ENCODE measurements around the gene EXT2. TPM values are rescaled to one million over a fixed set of nuclear protein-coding genes. Genes with fewer than 3 reads are reported as not detected.

The EXT2 gene
- total RNA-seq, 1 experiment from 2014 or later = 39.1 TPM

DNA sequence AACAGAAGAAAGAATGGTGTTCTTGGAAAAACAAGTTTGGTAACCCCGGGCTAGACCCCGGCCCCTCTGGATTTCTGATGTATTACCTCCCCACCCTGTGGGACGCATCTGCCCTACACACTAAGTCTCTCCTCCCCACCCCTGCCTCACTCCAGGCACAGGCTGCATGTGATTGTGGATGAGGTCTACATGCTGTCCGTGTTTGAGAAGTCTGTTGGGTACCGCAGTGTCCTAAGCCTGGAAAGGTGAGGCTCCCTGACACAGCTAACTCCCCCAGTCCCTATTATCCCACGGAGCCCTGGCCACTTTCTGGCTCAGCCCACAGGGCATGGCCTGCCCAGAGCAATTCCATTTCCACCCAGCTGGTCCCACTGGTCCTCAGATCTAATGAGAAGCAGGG lies 16.1 kb upstream of the EXT2 start:
- CTCF ChIA-PET = interaction anchor here (2.7 kb wide), 1 partner anchor 16 kb away, joined by 12 read pairs; the partner anchor contains the start of gene EXT2
- Mint-ChIP-seq H3K27ac (no peak overlapping the region), H3K4me3 (no peak overlapping the region), H3K4me1 (0 out of 2 replicates have a peak, but pooled peaks cover 3% of the 10 kb centered on the region), H3K9me3 (no peaks in the 10 kb centered on the region), H3K36me3 (peaks cover 5% of the 10 kb centered on the region; the same call in 1 of the 2 replicates), H3K27me3 (ENCODE audit: low read depth) (no peaks in the 10 kb centered on the region)
- ATAC-seq (no peak), DNase-seq (ENCODE audit: low spot score) (no peak)
- TF ChIP-seq ZNF671 (CRISPR knock-in tag; IDR thresholded peaks at IDR 0.05) (no peak), FOXJ3 (CRISPR knock-in tag; IDR thresholded peaks at IDR 0.05; ENCODE audit: borderline replicate concordance) (no peak), PRRX2 (CRISPR knock-in tag; IDR thresholded peaks at IDR 0.05) (no peak), GTF2I (CRISPR knock-in tag; conservative IDR thresholded peaks at IDR 0.05) (no peak), FOXK1 (CRISPR knock-in tag; IDR thresholded peaks at IDR 0.05) (no peak), JUN (CRISPR knock-in tag; IDR thresholded peaks at IDR 0.05) (no peak), GRHL2 (CRISPR knock-in tag; IDR thresholded peaks at IDR 0.05; ENCODE audit: insufficient replicate concordance, severe bottlenecking) (no peak), SP1 (CRISPR knock-in tag; conservative IDR thresholded peaks at IDR 0.05) (no peak), RORB (CRISPR knock-in tag; IDR thresholded peaks at IDR 0.05) (no peak), NFYB (CRISPR knock-in tag; conservative IDR thresholded peaks at IDR 0.05; ENCODE audit: low read depth) (no peak), KAT7 (CRISPR knock-in tag; IDR thresholded peaks at IDR 0.05; ENCODE audit: borderline replicate concordance) (no peak), CBFB (CRISPR knock-in tag; IDR thresholded peaks at IDR 0.05; ENCODE audit: low read depth) (no peak), FOXP1 (CRISPR knock-in tag; IDR thresholded peaks at IDR 0.05; ENCODE audit: borderline replicate concordance) (no peak), TEAD1 (CRISPR knock-in tag; IDR thresholded peaks at IDR 0.05) (no peak), ZBTB21 (CRISPR knock-in tag; IDR thresholded peaks at IDR 0.05; ENCODE audit: borderline replicate concordance) (no peak), NR2C2 (CRISPR knock-in tag; IDR thresholded peaks at IDR 0.05) (no peak)
- TF ChIP-seq, protein P1, sequence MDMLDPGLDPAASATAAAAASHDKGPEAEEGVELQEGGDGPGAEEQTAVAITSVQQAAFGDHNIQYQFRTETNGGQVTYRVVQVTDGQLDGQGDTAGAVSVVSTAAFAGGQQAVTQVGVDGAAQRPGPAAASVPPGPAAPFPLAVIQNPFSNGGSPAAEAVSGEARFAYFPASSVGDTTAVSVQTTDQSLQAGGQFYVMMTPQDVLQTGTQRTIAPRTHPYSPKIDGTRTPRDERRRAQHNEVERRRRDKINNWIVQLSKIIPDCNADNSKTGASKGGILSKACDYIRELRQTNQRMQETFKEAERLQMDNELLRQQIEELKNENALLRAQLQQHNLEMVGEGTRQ (CRISPR knock-in tag; IDR thresholded peaks at IDR 0.05) = no peak
- TF ChIP-seq, protein P2, sequence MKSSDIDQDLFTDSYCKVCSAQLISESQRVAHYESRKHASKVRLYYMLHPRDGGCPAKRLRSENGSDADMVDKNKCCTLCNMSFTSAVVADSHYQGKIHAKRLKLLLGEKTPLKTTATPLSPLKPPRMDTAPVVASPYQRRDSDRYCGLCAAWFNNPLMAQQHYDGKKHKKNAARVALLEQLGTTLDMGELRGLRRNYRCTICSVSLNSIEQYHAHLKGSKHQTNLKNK (CRISPR knock-in tag; IDR thresholded peaks at IDR 0.05) = no peak
- TF ChIP-seq, protein P3, sequence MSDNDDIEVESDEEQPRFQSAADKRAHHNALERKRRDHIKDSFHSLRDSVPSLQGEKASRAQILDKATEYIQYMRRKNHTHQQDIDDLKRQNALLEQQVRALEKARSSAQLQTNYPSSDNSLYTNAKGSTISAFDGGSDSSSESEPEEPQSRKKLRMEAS (CRISPR knock-in tag; IDR thresholded peaks at IDR 0.05) = no peak
- TF ChIP-seq, protein P4, sequence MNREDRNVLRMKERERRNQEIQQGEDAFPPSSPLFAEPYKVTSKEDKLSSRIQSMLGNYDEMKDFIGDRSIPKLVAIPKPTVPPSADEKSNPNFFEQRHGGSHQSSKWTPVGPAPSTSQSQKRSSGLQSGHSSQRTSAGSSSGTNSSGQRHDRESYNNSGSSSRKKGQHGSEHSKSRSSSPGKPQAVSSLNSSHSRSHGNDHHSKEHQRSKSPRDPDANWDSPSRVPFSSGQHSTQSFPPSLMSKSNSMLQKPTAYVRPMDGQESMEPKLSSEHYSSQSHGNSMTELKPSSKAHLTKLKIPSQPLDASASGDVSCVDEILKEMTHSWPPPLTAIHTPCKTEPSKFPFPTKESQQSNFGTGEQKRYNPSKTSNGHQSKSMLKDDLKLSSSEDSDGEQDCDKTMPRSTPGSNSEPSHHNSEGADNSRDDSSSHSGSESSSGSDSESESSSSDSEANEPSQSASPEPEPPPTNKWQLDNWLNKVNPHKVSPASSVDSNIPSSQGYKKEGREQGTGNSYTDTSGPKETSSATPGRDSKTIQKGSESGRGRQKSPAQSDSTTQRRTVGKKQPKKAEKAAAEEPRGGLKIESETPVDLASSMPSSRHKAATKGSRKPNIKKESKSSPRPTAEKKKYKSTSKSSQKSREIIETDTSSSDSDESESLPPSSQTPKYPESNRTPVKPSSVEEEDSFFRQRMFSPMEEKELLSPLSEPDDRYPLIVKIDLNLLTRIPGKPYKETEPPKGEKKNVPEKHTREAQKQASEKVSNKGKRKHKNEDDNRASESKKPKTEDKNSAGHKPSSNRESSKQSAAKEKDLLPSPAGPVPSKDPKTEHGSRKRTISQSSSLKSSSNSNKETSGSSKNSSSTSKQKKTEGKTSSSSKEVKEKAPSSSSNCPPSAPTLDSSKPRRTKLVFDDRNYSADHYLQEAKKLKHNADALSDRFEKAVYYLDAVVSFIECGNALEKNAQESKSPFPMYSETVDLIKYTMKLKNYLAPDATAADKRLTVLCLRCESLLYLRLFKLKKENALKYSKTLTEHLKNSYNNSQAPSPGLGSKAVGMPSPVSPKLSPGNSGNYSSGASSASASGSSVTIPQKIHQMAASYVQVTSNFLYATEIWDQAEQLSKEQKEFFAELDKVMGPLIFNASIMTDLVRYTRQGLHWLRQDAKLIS (CRISPR knock-in tag; IDR thresholded peaks at IDR 0.05; ENCODE audit: borderline replicate concordance) = no peak
- POLR2A ChIA-PET = no interaction called here

DNA sequence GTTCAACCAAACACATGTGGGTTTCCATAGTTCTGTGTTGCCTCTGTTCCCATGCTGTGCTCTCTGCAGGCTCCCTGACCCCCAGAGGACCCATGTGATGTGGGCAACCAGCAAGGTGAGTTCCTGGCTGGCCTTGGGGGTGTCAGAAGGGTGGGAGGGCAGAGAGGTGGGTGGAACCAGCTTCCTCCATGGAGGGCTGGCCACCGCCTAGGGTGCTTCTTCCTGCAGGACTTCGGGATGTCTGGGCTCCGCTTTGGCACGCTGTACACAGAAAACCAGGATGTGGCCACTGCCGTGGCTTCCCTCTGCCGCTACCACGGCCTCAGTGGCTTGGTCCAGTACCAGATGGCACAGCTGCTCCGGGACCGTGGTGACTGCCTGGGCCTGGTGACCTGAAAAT lies 14.5 kb upstream of the EXT2 start:
- no peak overlapping the region for H3K27ac Mint-ChIP-seq
- peaks cover 6% of the 10 kb centered on the region for H3K9me3 Mint-ChIP-seq
- peaks cover 5% of the 10 kb centered on the region for H3K36me3 Mint-ChIP-seq
- no peak for DNase-seq (ENCODE audit: low spot score)
- no peak overlapping the region for H3K4me3 Mint-ChIP-seq
- 0 out of 2 replicates have a peak, but pooled peaks cover 2% of the 10 kb centered on the region for H3K4me1 Mint-ChIP-seq
- no peak for ATAC-seq
- 0 out of 2 replicates have a peak, but pooled peaks cover 2% of the 10 kb centered on the region for H3K27me3 Mint-ChIP-seq (ENCODE audit: low read depth)
- ChIA-PET POLR2A (no interaction called here), CTCF (interaction anchor here (0.6 kb wide), 1 partner anchor 13 kb away, joined by 3 read pairs; no protein-coding TSS in a partner anchor)
- TF ChIP-seq, protein P4 (CRISPR knock-in tag; IDR thresholded peaks at IDR 0.05; ENCODE audit: borderline replicate concordance) = no peak
- TF ChIP-seq EMX1 (CRISPR knock-in tag; IDR thresholded peaks at IDR 0.05) (no peak), NFYB (CRISPR knock-in tag; conservative IDR thresholded peaks at IDR 0.05; ENCODE audit: low read depth) (no peak), NR3C1 (CRISPR knock-in tag; conservative IDR thresholded peaks at IDR 0.05; ENCODE audit: low read depth) (no peak), ZNF232 (CRISPR knock-in tag; IDR thresholded peaks at IDR 0.05) (no peak), ETV6 (CRISPR knock-in tag; IDR thresholded peaks at IDR 0.05) (no peak), FOXK1 (CRISPR knock-in tag; IDR thresholded peaks at IDR 0.05) (no peak), PRRX2 (CRISPR knock-in tag; IDR thresholded peaks at IDR 0.05) (no peak)
- TF ChIP-seq, protein P5, sequence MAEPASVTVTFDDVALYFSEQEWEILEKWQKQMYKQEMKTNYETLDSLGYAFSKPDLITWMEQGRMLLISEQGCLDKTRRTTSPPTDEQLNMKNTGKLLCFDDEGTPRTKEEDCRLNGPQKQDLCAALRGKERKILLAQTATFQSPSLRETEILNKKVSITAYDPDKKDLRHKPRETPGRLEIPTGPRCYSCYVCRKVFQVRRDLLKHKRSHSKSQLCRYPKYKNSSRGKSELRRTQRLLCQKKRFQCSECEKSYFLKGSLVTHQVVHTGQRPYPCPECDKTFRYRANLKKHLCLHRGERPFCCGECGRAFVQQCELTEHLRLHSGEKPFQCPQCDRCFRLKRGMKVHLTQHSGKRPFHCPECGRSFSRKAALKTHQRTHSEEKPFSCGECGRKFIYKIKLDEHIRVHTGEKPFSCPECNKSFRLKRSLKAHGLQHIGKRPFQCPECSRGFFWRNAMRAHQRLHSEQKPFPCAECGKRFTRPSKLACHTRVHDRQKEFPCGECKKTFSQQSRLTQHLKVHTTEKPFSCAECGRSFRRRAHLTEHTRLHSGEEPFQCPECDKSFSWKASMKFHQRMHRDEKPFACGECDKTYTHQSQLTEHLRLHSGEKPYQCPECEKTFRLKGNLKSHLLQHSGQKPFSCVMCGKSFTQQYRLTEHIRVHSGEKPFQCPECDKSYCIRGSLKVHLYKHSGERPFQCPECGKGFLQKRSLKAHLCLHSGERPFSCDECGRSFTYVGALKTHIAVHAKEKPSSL (CRISPR knock-in tag; conservative IDR thresholded peaks at IDR 0.05) = no peak

Data from WTC11 (cell line).